ENCODE results near the gene FXYD3. TPM values are rescaled to one million over a fixed set of nuclear protein-coding genes. Genes with fewer than 3 reads are reported as not detected.
"Not testable (repeated sequence)": the region's sequence is repeated elsewhere in the genome, so short reads cannot be mapped to it uniquely, and the experiment has no call there.

FXYD3 gene
- total RNA-seq, 4 donors from 2014 or later: 282 to 837 (median 489) TPM

- DNase-seq: no peak
- 35 to 54% methylated on average over 7 of the region's 7 CpGs for WGBS, 2 donors
- Histone ChIP-seq H3K27me3 (no peaks in the 10 kb centered on the region), H3K9me3 (no peaks in the 10 kb centered on the region), H3K27ac (peak overlapping the region; percentile 25 to 93 (median 78)), H3K4me3 (no peak overlapping the region), H3K36me3 (no peaks in the 10 kb centered on the region), H3K4me1 (peaks cover 29 to 57% (median 43%) of the 10 kb centered on the region in 3 donors)
- no peak for TF ChIP-seq POLR2A (IDR thresholded peaks at IDR 0.05)
- TF ChIP-seq CTCF (IDR thresholded peaks at IDR 0.05): no peak
- intact Hi-C loops (cut with DNase I): no loop called here
Observed at GRCh38 chr19:35127871-35128270, 12.2 kb downstream of the FXYD3 start.

GRCh38 chr19:35128398-35129057, 12.9 kb downstream of the FXYD3 start:
- H3K9me3 ChIP-seq: no peaks in the 10 kb centered on the region
- peak overlapping the region in 2 of 4 donors; percentile 64 to 93 for H3K27ac ChIP-seq
- no peaks in the 10 kb centered on the region for H3K36me3 ChIP-seq
- WGBS, 2 donors: 82 to 91% methylated on average over 8 to 9 of the region's 9 CpGs
- intact Hi-C loops (cut with DNase I): no loop called here
- no peak overlapping the region for H3K4me3 ChIP-seq
- no peak for DNase-seq
- H3K4me1 ChIP-seq: peaks cover 23 to 50% (median 37%) of the 10 kb centered on the region in 3 donors
- no peak for TF ChIP-seq POLR2A (IDR thresholded peaks at IDR 0.05)
- TF ChIP-seq CTCF (IDR thresholded peaks at IDR 0.05): no peak
- H3K27me3 ChIP-seq: no peaks in the 10 kb centered on the region

GRCh38 chr19:35129724-35130274, 14.2 kb downstream of the FXYD3 start:
- H3K36me3 ChIP-seq; H3K4me3 ChIP-seq; H3K27ac ChIP-seq; H3K27me3 ChIP-seq; intact Hi-C loops (cut with DNase I); DNase-seq; H3K9me3 ChIP-seq: not testable (repeated sequence)
- peaks cover 13 to 38% (median 27%) of the 10 kb centered on the region in 3 donors for H3K4me1 ChIP-seq
- WGBS, 2 donors: 69 to 73% methylated on average over 14 of the region's 14 CpGs

- TF ChIP-seq POLR2A (IDR thresholded peaks at IDR 0.05): no peak
- TF ChIP-seq CTCF (IDR thresholded peaks at IDR 0.05): no peak
- Histone ChIP-seq H3K36me3 (no peaks in the 10 kb centered on the region), H3K27ac (no peak overlapping the region), H3K9me3 (no peaks in the 10 kb centered on the region), H3K4me1 (peaks cover 3 to 37% (median 15%) of the 10 kb centered on the region in 3 donors), H3K27me3 (no peaks in the 10 kb centered on the region), H3K4me3 (peak overlapping the region in 1 of 4 donors; percentile 4)
- intact Hi-C loops (cut with DNase I): no loop called here
- DNase-seq: no peak
- 69 to 72% methylated on average over 9 to 17 of the region's 31 CpGs for WGBS, 2 donors
Observed at GRCh38 chr19:35130761-35131720, 15.4 kb downstream of the FXYD3 start.

GRCh38 chr19:35132254-35132653, 16.6 kb downstream of the FXYD3 start:
- H3K36me3 ChIP-seq: no peaks in the 10 kb centered on the region
- TF ChIP-seq CTCF (IDR thresholded peaks at IDR 0.05) (no peak), POLR2A (IDR thresholded peaks at IDR 0.05) (no peak)
- H3K4me3 ChIP-seq: no peak overlapping the region
- H3K27me3 ChIP-seq: no peaks in the 10 kb centered on the region
- intact Hi-C loops (cut with DNase I): no loop called here
- H3K27ac ChIP-seq: no peak overlapping the region
- no peak for DNase-seq
- H3K9me3 ChIP-seq: no peaks in the 10 kb centered on the region
- H3K4me1 ChIP-seq: peaks cover 0 to 37% (median 16%) of the 10 kb centered on the region in 3 donors

Measured in esophagus squamous epithelium (tissue), 5 donors.